Measurements from ENCODE around the gene SOX3.

DNA sequence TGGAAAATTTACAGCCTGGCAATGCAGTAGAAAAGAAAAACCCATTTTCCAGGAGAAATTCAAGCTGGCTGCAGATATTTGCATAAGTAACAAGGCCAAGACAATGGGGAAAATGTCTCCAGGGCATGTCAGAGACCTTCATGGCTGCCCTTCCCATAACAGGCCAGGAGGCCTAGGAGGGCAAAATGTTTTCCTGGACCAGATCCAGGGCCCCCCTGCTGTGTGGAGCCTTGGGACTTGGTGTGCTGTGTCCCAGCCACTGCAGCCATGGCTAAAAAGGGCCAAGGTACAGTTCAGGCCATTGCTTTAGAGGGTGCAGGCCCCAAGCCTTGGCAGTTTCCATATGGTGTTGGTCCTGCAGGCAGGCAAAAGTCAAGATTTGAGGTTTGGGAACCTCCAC is 29.8 kb downstream of the SOX3 start:
- TF ChIP-seq, protein P1, sequence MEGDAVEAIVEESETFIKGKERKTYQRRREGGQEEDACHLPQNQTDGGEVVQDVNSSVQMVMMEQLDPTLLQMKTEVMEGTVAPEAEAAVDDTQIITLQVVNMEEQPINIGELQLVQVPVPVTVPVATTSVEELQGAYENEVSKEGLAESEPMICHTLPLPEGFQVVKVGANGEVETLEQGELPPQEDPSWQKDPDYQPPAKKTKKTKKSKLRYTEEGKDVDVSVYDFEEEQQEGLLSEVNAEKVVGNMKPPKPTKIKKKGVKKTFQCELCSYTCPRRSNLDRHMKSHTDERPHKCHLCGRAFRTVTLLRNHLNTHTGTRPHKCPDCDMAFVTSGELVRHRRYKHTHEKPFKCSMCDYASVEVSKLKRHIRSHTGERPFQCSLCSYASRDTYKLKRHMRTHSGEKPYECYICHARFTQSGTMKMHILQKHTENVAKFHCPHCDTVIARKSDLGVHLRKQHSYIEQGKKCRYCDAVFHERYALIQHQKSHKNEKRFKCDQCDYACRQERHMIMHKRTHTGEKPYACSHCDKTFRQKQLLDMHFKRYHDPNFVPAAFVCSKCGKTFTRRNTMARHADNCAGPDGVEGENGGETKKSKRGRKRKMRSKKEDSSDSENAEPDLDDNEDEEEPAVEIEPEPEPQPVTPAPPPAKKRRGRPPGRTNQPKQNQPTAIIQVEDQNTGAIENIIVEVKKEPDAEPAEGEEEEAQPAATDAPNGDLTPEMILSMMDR (conservative IDR thresholded peaks at IDR 0.05; ENCODE audit: low read depth, low read length) = no peak
- no peak for TF ChIP-seq EZH2 (IDR thresholded peaks at IDR 0.05; ENCODE audit: borderline replicate concordance, low read depth, low read length, poor library complexity, severe bottlenecking)
